ENCODE measurements around the gene ADORA2A. TPM values are rescaled to one million over a fixed set of nuclear protein-coding genes. Genes with fewer than 3 reads are reported as not detected.

Gene ADORA2A
- polyA plus RNA-seq, 1 donor (not counting 4 experiments of a cell fraction or from before 2014, with no cell fraction given): 0.20 TPM

GRCh38 chr22:24436553-24436952, 9.2 kb downstream of the ADORA2A start:
- no peak for TF ChIP-seq CTCF (optimal IDR thresholded peaks at IDR 0.05 in 1 of 3, IDR thresholded peaks at IDR 0.05 in 1 of 3, conservative IDR thresholded peaks at IDR 0.05 in 1 of 3; ENCODE audit: extremely low read depth in 1 of 3, insufficient read depth in 2 of 3, low read length in 3 of 3)
- no peak for TF ChIP-seq EZH2 (IDR thresholded peaks at IDR 0.05; ENCODE audit: low read length)
- H3K4me1 ChIP-seq (ENCODE audit: control insufficient read depth, extremely low read depth, insufficient read depth, low read length): peaks cover 14% of the 10 kb centered on the region
- H3K9ac ChIP-seq (ENCODE audit: control insufficient read depth, extremely low read depth, insufficient read depth, low read length): no peak overlapping the region
- H3K27ac ChIP-seq (ENCODE audit: control insufficient read depth, insufficient read depth, low read length): no peak overlapping the region
- no peaks in the 10 kb centered on the region for H4K20me1 ChIP-seq (ENCODE audit: control insufficient read depth, extremely low read depth, insufficient read depth, low read length)
- no peaks in the 10 kb centered on the region for H3K27me3 ChIP-seq (ENCODE audit: control insufficient read depth, extremely low read depth, insufficient read depth, low read length)
- H2AFZ ChIP-seq (ENCODE audit: control insufficient read depth, low read length): no peak overlapping the region
- no peaks in the 10 kb centered on the region for H3K36me3 ChIP-seq (ENCODE audit: control insufficient read depth in 2 of 2, extremely low read depth in 1 of 2, insufficient read depth in 2 of 2, low read length in 2 of 2)
- no peak overlapping the region for H3K4me2 ChIP-seq (ENCODE audit: control insufficient read depth, extremely low read depth, insufficient read depth, low read depth, low read length)
- no peaks in the 10 kb centered on the region for H3K79me2 ChIP-seq (ENCODE audit: control insufficient read depth, insufficient read depth, low read length)
- no peaks in the 10 kb centered on the region for H3K9me1 ChIP-seq (ENCODE audit: control insufficient read depth, extremely low read depth, insufficient read depth, low read length)
- DNase-seq (ENCODE audit: low read depth, low spot score): no peak
- FAIRE-seq: no peak
- no peak overlapping the region for H3K4me3 ChIP-seq (ENCODE audit: control insufficient read depth in 2 of 3, extremely low read depth in 1 of 3, insufficient read depth in 2 of 3, low read depth in 1 of 3, low read length in 3 of 3)
- dilution Hi-C loops (cut with MboI; ENCODE audit: extremely low pct_ligation_motif_present, low sequenced_read_pairs): no loop called here
- H3K9me3 ChIP-seq (ENCODE audit: control insufficient read depth, low read depth, low read length): no peaks in the 10 kb centered on the region

GRCh38 chr22:24437091-24437490, 9.7 kb downstream of the ADORA2A start:
- Histone ChIP-seq H3K36me3 (ENCODE audit: control insufficient read depth in 2 of 2, extremely low read depth in 1 of 2, insufficient read depth in 2 of 2, low read length in 2 of 2) (no peaks in the 10 kb centered on the region), H3K27ac (ENCODE audit: control insufficient read depth, insufficient read depth, low read length) (no peak overlapping the region), H3K4me3 (ENCODE audit: control insufficient read depth in 2 of 3, extremely low read depth in 1 of 3, insufficient read depth in 2 of 3, low read depth in 1 of 3, low read length in 3 of 3) (no peak overlapping the region), H3K27me3 (ENCODE audit: control insufficient read depth, extremely low read depth, insufficient read depth, low read length) (no peaks in the 10 kb centered on the region), H3K79me2 (ENCODE audit: control insufficient read depth, insufficient read depth, low read length) (no peaks in the 10 kb centered on the region), H3K9me3 (ENCODE audit: control insufficient read depth, low read depth, low read length) (no peaks in the 10 kb centered on the region), H3K9ac (ENCODE audit: control insufficient read depth, extremely low read depth, insufficient read depth, low read length) (no peak overlapping the region), H3K4me1 (ENCODE audit: control insufficient read depth, extremely low read depth, insufficient read depth, low read length) (peaks cover 9% of the 10 kb centered on the region), H2AFZ (ENCODE audit: control insufficient read depth, low read length) (no peak overlapping the region), H4K20me1 (ENCODE audit: control insufficient read depth, extremely low read depth, insufficient read depth, low read length) (no peaks in the 10 kb centered on the region), H3K9me1 (ENCODE audit: control insufficient read depth, extremely low read depth, insufficient read depth, low read length) (no peaks in the 10 kb centered on the region), H3K4me2 (ENCODE audit: control insufficient read depth, extremely low read depth, insufficient read depth, low read depth, low read length) (no peak overlapping the region)
- TF ChIP-seq CTCF (optimal IDR thresholded peaks at IDR 0.05 in 1 of 3, IDR thresholded peaks at IDR 0.05 in 1 of 3, conservative IDR thresholded peaks at IDR 0.05 in 1 of 3; ENCODE audit: extremely low read depth in 1 of 3, insufficient read depth in 2 of 3, low read length in 3 of 3) (no peak), EZH2 (IDR thresholded peaks at IDR 0.05; ENCODE audit: low read length) (no peak)
- DNase-seq (ENCODE audit: low read depth, low spot score) (no peak), FAIRE-seq (no peak)
- dilution Hi-C loops (cut with MboI; ENCODE audit: extremely low pct_ligation_motif_present, low sequenced_read_pairs): no loop called here
